Neural cell (in vitro differentiated cells): Measurements from ENCODE around the gene CTTN. TPM values are rescaled to one million over a fixed set of nuclear protein-coding genes. Genes with fewer than 3 reads are reported as not detected.

Experiments used
- H2AFZ ChIP-seq: fragments of 200-600, 300-800 bp; sonication (generic), shearing (Covaris generic); 2 replicates; pipeline ENCODE4 v1.6.0; 2014; ENCODE audit warnings: low read depth, mild to moderate bottlenecking, antibody characterized with exemption, low read length, moderate library complexity
- H3F3A ChIP-seq: fragments of 200-600 bp; shearing (Covaris generic); 2 replicates; pipeline ENCODE4 v1.6.1; 2016; ENCODE audit warnings: mild to moderate bottlenecking, moderate library complexity, mixed read lengths, antibody characterized with exemption, low read length; ENCODE audit not compliant: insufficient read depth, poor library complexity, severe bottlenecking
- H3K27ac ChIP-seq: fragments of 200-600, 300-800 bp; sonication (generic), shearing (Covaris generic); 2 replicates; pipeline ENCODE4 v1.5.1; 2014; ENCODE audit warnings: mild to moderate bottlenecking, low read length, moderate library complexity
- H3K27me3 ChIP-seq: fragments of 300-800, 200-600 bp; sonication (generic), shearing (Covaris generic); 2 replicates; pipeline ENCODE4 v1.6.0; 2014; ENCODE audit warnings: mild to moderate bottlenecking, low read depth, low read length, moderate library complexity; ENCODE audit not compliant: insufficient read depth
- H3K36me3 ChIP-seq: fragments of 300-800, 200-600 bp; sonication (generic), shearing (Covaris generic); 2 replicates; pipeline ENCODE4 v1.5.1; 2014; ENCODE audit warnings: mild to moderate bottlenecking, antibody characterized with exemption, low read length, moderate library complexity; ENCODE audit not compliant: insufficient read depth
- H3K4me2 ChIP-seq: fragments of 300-800, 200-600 bp; sonication (generic), shearing (Covaris generic); 2 replicates; pipeline ENCODE4 v1.6.0; 2014; ENCODE audit warnings: mild to moderate bottlenecking, low read length
- H3K4me3 ChIP-seq: fragments of 300-800, 200-600 bp; sonication (generic), shearing (Covaris generic); 2 replicates; pipeline ENCODE4 v1.5.1; 2014; ENCODE audit warnings: mild to moderate bottlenecking, low read length, moderate library complexity
- H3K79me2 ChIP-seq: fragments of 200-600 bp; shearing (Covaris generic); replicated peaks from 2 replicates; pipeline ENCODE4 v1.6.0; 2014; ENCODE audit warnings: mild to moderate bottlenecking, low read length, moderate library complexity; ENCODE audit not compliant: insufficient read depth
- H3K9ac ChIP-seq: fragments of 300-800, 200-600 bp; sonication (generic), shearing (Covaris generic); 2 replicates; pipeline ENCODE4 v1.6.1; 2016; ENCODE audit warnings: mild to moderate bottlenecking, low read length, mixed read lengths
- H3K9me2 ChIP-seq: fragments of 200-600 bp; shearing (Covaris generic); 2 replicates; pipeline ENCODE4 v1.6.1; 2016; ENCODE audit warnings: mild to moderate bottlenecking, low read length, mixed read lengths; ENCODE audit not compliant: insufficient read depth
- H3K9me3 ChIP-seq: fragments of 200-600, 300-800 bp; sonication (generic), shearing (Covaris generic); 2 replicates; pipeline ENCODE4 v1.6.1; 2016; ENCODE audit warnings: mild to moderate bottlenecking, mixed run types, low read length, moderate library complexity, mixed read lengths
- H4K20me1 ChIP-seq: fragments of 200-600 bp; shearing (Covaris generic); 2 replicates; pipeline ENCODE4 v1.6.1; 2016; ENCODE audit warnings: mild to moderate bottlenecking, mixed run types; ENCODE audit not compliant: insufficient read depth
- CTCF ChIP-seq: fragments of 450-650 bp; IDR thresholded peaks from 2 replicates; pipeline ENCODE4 v1.5.1; 2014; ENCODE audit warnings: antibody characterized with exemption, mild to moderate bottlenecking, moderate library complexity; ENCODE audit not compliant: poor library complexity, severe bottlenecking
- EP300 ChIP-seq: fragments of 450-650 bp; conservative IDR thresholded peaks from 2 replicates; pipeline ENCODE4 v1.6.1; 2014; ENCODE audit warnings: antibody characterized with exemption, mild to moderate bottlenecking, moderate library complexity; ENCODE audit not compliant: poor library complexity, severe bottlenecking
- EZH2 ChIP-seq: fragments of 200-600, 300-800 bp; shearing (Covaris generic), sonication (generic); IDR thresholded peaks from 2 replicates; pipeline ENCODE4 v1.6.1; 2014; ENCODE audit warnings: antibody characterized with exemption, low read length, borderline replicate concordance, mild to moderate bottlenecking; ENCODE audit not compliant: insufficient read depth, poor library complexity, severe bottlenecking
- MXI1 ChIP-seq: fragments of 450-650 bp; conservative IDR thresholded peaks from 2 replicates; pipeline ENCODE4 v1.6.1; 2014; ENCODE audit warnings: antibody characterized with exemption, mild to moderate bottlenecking; ENCODE audit not compliant: poor library complexity, severe bottlenecking
- POLR2AphosphoS5 ChIP-seq: IDR thresholded peaks from 2 replicates; pipeline ENCODE4 v1.6.1; 2012
- RAD21 ChIP-seq: fragments of 450-650 bp; conservative IDR thresholded peaks from 2 replicates; pipeline ENCODE4 v1.6.1; 2014; ENCODE audit warnings: antibody characterized with exemption, mild to moderate bottlenecking, moderate library complexity
- REST ChIP-seq: IDR thresholded peaks from 2 replicates; pipeline ENCODE4 v1.6.1; 2012; ENCODE audit warnings: borderline replicate concordance
- SMC3 ChIP-seq: fragments of 450-650 bp; conservative IDR thresholded peaks from 2 replicates; pipeline ENCODE4 v1.6.1; 2014; ENCODE audit warnings: antibody characterized with exemption, mild to moderate bottlenecking, moderate library complexity; ENCODE audit not compliant: poor library complexity
- TAF1 ChIP-seq: IDR thresholded peaks from 2 replicates; pipeline ENCODE4 v1.6.1; 2012; ENCODE audit warnings: low read depth
- polyA plus RNA-seq: library from polyadenylated mRNA; depleted of rRNA; stranded (reverse); fragments of >200 nt; gene quantifications from 2 replicates; pipeline ENCODE4 v1.2.3, GENCODE V29; 2014

Gene CTTN
- polyA plus RNA-seq, 1 donor from 2014 or later, result 220 TPM

- H3K9me3 ChIP-seq, result no peaks in the 10 kb centered on the region
- no peak overlapping the region for H3K4me3 ChIP-seq
- H3K27me3 ChIP-seq, result no peaks in the 10 kb centered on the region
- H3F3A ChIP-seq, result no peaks in the 10 kb centered on the region
- H3K9me2 ChIP-seq, result no peaks in the 10 kb centered on the region
- TF ChIP-seq EZH2, result no peak
- no peak for TF ChIP-seq TAF1
- no peak overlapping the region for H3K27ac ChIP-seq
- H4K20me1 ChIP-seq, result no peaks in the 10 kb centered on the region
- H2AFZ ChIP-seq, result no peak overlapping the region
- H3K36me3 ChIP-seq, result no peaks in the 10 kb centered on the region
- H3K9ac ChIP-seq, result no peak overlapping the region
- no peak overlapping the region for H3K4me2 ChIP-seq
- no peaks in the 10 kb centered on the region for H3K79me2 ChIP-seq
These were observed 75.0 kb downstream of the CTTN start for GRCh38 chr11:70473186-70473872.

GRCh38 chr11:70473873-70474690 lies 75.8 kb downstream of the CTTN start:
- H3K36me3 ChIP-seq, result no peaks in the 10 kb centered on the region
- no peak for TF ChIP-seq REST
- TF ChIP-seq SMC3, result no peak
- TF ChIP-seq POLR2AphosphoS5, result no peak
- no peak for TF ChIP-seq EZH2

GRCh38 chr11:70474710-70475109 lies 76.4 kb downstream of the CTTN start:
- no peak overlapping the region for H3K27ac ChIP-seq
- no peaks in the 10 kb centered on the region for H3K79me2 ChIP-seq
- no peak for TF ChIP-seq SMC3
- TF ChIP-seq REST, result no peak
- TF ChIP-seq TAF1, result no peak
- TF ChIP-seq EZH2, result no peak
- TF ChIP-seq EP300, result no peak
- no peak for TF ChIP-seq MXI1
- no peak for TF ChIP-seq RAD21
- TF ChIP-seq POLR2AphosphoS5, result no peak
- TF ChIP-seq CTCF, result no peak
- no peak overlapping the region for H3K9ac ChIP-seq
- H2AFZ ChIP-seq, result no peak overlapping the region
- no peaks in the 10 kb centered on the region for H3K36me3 ChIP-seq
- no peaks in the 10 kb centered on the region for H3F3A ChIP-seq
- H3K4me3 ChIP-seq, result no peak overlapping the region
- H3K9me2 ChIP-seq, result no peaks in the 10 kb centered on the region
- no peaks in the 10 kb centered on the region for H3K27me3 ChIP-seq
- H4K20me1 ChIP-seq, result no peaks in the 10 kb centered on the region
- no peaks in the 10 kb centered on the region for H3K9me3 ChIP-seq
- no peak overlapping the region for H3K4me2 ChIP-seq

More at GRCh38 chr11:70473873-70474690, 75.8 kb downstream of the CTTN start:
- Histone ChIP-seq H3K9me2 (no peaks in the 10 kb centered on the region), H4K20me1 (no peaks in the 10 kb centered on the region), H3K9me3 (no peaks in the 10 kb centered on the region), H2AFZ (no peak overlapping the region), H3K79me2 (no peaks in the 10 kb centered on the region), H3K4me3 (no peak overlapping the region), H3K27me3 (no peaks in the 10 kb centered on the region), H3F3A (no peaks in the 10 kb centered on the region), H3K27ac (no peak overlapping the region), H3K4me2 (no peak overlapping the region), H3K9ac (no peak overlapping the region)
